Measurements from ENCODE around the gene TSPAN5. TPM values are rescaled to one million over a fixed set of nuclear protein-coding genes. Genes with fewer than 3 reads are reported as not detected.

TSPAN5 gene
- total RNA-seq, 1 donor from 2014 or later = 21.8 TPM

- Mint-ChIP-seq H3K4me1 (ENCODE audit: unreplicated experiment) (peaks cover 30% of the 10 kb centered on the region), H3K9me3 (ENCODE audit: unreplicated experiment) (no peaks in the 10 kb centered on the region), H3K27ac (ENCODE audit: unreplicated experiment) (no peak overlapping the region), H3K4me3 (ENCODE audit: unreplicated experiment) (no peak overlapping the region), H3K36me3 (ENCODE audit: low read depth, unreplicated experiment) (peaks cover 4% of the 10 kb centered on the region), H3K27me3 (ENCODE audit: unreplicated experiment) (peaks cover 2% of the 10 kb centered on the region)
- DNase-seq (ENCODE audit: low spot score) = no peak
- no peak for TF ChIP-seq CTCF (IDR thresholded peaks at IDR 0.05; ENCODE audit: unreplicated experiment)
These were observed 141.8 kb downstream of the TSPAN5 start for GRCh38 chr4:98516441-98517217.

- H3K27me3 Mint-ChIP-seq (ENCODE audit: unreplicated experiment) = peaks cover 2% of the 10 kb centered on the region
- TF ChIP-seq CTCF (IDR thresholded peaks at IDR 0.05; ENCODE audit: unreplicated experiment) = no peak
- H3K9me3 Mint-ChIP-seq (ENCODE audit: unreplicated experiment) = no peaks in the 10 kb centered on the region
- no peak overlapping the region for H3K27ac Mint-ChIP-seq (ENCODE audit: unreplicated experiment)
- H3K4me1 Mint-ChIP-seq (ENCODE audit: unreplicated experiment) = peaks cover 34% of the 10 kb centered on the region
- no peak overlapping the region for H3K4me3 Mint-ChIP-seq (ENCODE audit: unreplicated experiment)
- no peak for DNase-seq (ENCODE audit: low spot score)
- H3K36me3 Mint-ChIP-seq (ENCODE audit: low read depth, unreplicated experiment) = peaks cover 4% of the 10 kb centered on the region
These were observed 142.4 kb downstream of the TSPAN5 start for GRCh38 chr4:98516042-98516440.

GRCh38 chr4:98515470-98515809 is 143.0 kb downstream of the TSPAN5 start:
- Mint-ChIP-seq H3K27me3 (ENCODE audit: unreplicated experiment) (peaks cover 2% of the 10 kb centered on the region), H3K9me3 (ENCODE audit: unreplicated experiment) (no peaks in the 10 kb centered on the region), H3K27ac (ENCODE audit: unreplicated experiment) (no peak overlapping the region)

GRCh38 chr4:98514741-98515469 is 143.5 kb downstream of the TSPAN5 start:
- Mint-ChIP-seq H3K27me3 (ENCODE audit: unreplicated experiment) (peaks cover 3% of the 10 kb centered on the region), H3K4me1 (ENCODE audit: unreplicated experiment) (peaks cover 39% of the 10 kb centered on the region), H3K9me3 (ENCODE audit: unreplicated experiment) (no peaks in the 10 kb centered on the region), H3K27ac (ENCODE audit: unreplicated experiment) (no peak overlapping the region), H3K36me3 (ENCODE audit: low read depth, unreplicated experiment) (peaks cover 4% of the 10 kb centered on the region), H3K4me3 (ENCODE audit: unreplicated experiment) (no peak overlapping the region)
- no peak for DNase-seq (ENCODE audit: low spot score)
- no peak for TF ChIP-seq CTCF (IDR thresholded peaks at IDR 0.05; ENCODE audit: unreplicated experiment)

More at GRCh38 chr4:98515470-98515809, 143.0 kb downstream of the TSPAN5 start:
- Mint-ChIP-seq H3K4me1 (ENCODE audit: unreplicated experiment) (peaks cover 39% of the 10 kb centered on the region), H3K4me3 (ENCODE audit: unreplicated experiment) (no peak overlapping the region), H3K36me3 (ENCODE audit: low read depth, unreplicated experiment) (peaks cover 4% of the 10 kb centered on the region)
- no peak for DNase-seq (ENCODE audit: low spot score)
- no peak for TF ChIP-seq CTCF (IDR thresholded peaks at IDR 0.05; ENCODE audit: unreplicated experiment)

- H3K27me3 Mint-ChIP-seq (ENCODE audit: unreplicated experiment) = peaks cover 4% of the 10 kb centered on the region
These were observed 145.5 kb downstream of the TSPAN5 start for GRCh38 chr4:98512918-98513317.

More at GRCh38 chr4:98512918-98513317, 145.5 kb downstream of the TSPAN5 start:
- peaks cover 4% of the 10 kb centered on the region for H3K36me3 Mint-ChIP-seq (ENCODE audit: low read depth, unreplicated experiment)
- H3K4me3 Mint-ChIP-seq (ENCODE audit: unreplicated experiment) = no peak overlapping the region
- peaks cover 37% of the 10 kb centered on the region for H3K4me1 Mint-ChIP-seq (ENCODE audit: unreplicated experiment)
- TF ChIP-seq CTCF (IDR thresholded peaks at IDR 0.05; ENCODE audit: unreplicated experiment) = no peak
- no peak for DNase-seq (ENCODE audit: low spot score)
- no peaks in the 10 kb centered on the region for H3K9me3 Mint-ChIP-seq (ENCODE audit: unreplicated experiment)
- H3K27ac Mint-ChIP-seq (ENCODE audit: unreplicated experiment) = no peak overlapping the region

All from endothelial cell (in vitro differentiated cells).